Chondrocyte (in vitro differentiated cells): ENCODE measurements around the gene MCIDAS. TPM values are rescaled to one million over a fixed set of nuclear protein-coding genes. Genes with fewer than 3 reads are reported as not detected.

Source experiments
- DNase-seq: peaks from one replicate; pipeline ENCODE4 v3.0.0; 2021; ENCODE audit warnings: mixed read lengths, low spot score
- H3K27ac Mint-ChIP-seq: one replicate; pipeline ENCODE4 v1.8.0; 2021; ENCODE audit warnings: mild to moderate bottlenecking, moderate library complexity, mixed read lengths; ENCODE audit not compliant: unreplicated experiment
- H3K27me3 Mint-ChIP-seq: 2 replicates; pipeline ENCODE4 v1.8.0; 2021; ENCODE audit warnings: low read depth, mixed read lengths
- H3K36me3 Mint-ChIP-seq: 2 replicates; pipeline ENCODE4 v1.8.0; 2021; ENCODE audit warnings: low read depth, mixed read lengths
- H3K4me1 Mint-ChIP-seq: 2 replicates; pipeline ENCODE4 v1.8.0; 2021; ENCODE audit warnings: low read depth, mild to moderate bottlenecking, mixed read lengths
- H3K4me3 Mint-ChIP-seq: one replicate; pipeline ENCODE4 v1.8.0; 2021; ENCODE audit warnings: mild to moderate bottlenecking, moderate library complexity, mixed read lengths; ENCODE audit not compliant: unreplicated experiment
- H3K9me3 Mint-ChIP-seq: 2 replicates; pipeline ENCODE4 v1.8.0; 2021; ENCODE audit warnings: low read depth, mixed read lengths
- total RNA-seq: library from RNA; stranded (reverse); gene quantifications from 3 replicates; pipeline ENCODE4 v1.2.1, GENCODE V29; 2021
- TF ChIP-seq, protein P1 (sequence below): fragments of 200-600 bp; sonication (generic); IDR thresholded peaks from 2 replicates; pipeline ENCODE4 v1.5.0; 2021; ENCODE audit warnings: antibody characterized with exemption, mild to moderate bottlenecking, moderate library complexity

MCIDAS gene
- total RNA-seq, 1 donor from 2014 or later = 0.15 TPM

- Mint-ChIP-seq H3K36me3 (no peaks in the 10 kb centered on the region), H3K9me3 (no peaks in the 10 kb centered on the region), H3K4me1 (peaks cover 28% of the 10 kb centered on the region), H3K4me3 (peak overlapping the region; percentile 65), H3K27ac (no peak overlapping the region), H3K27me3 (peaks cover 76% of the 10 kb centered on the region)
- TF ChIP-seq, protein P1, sequence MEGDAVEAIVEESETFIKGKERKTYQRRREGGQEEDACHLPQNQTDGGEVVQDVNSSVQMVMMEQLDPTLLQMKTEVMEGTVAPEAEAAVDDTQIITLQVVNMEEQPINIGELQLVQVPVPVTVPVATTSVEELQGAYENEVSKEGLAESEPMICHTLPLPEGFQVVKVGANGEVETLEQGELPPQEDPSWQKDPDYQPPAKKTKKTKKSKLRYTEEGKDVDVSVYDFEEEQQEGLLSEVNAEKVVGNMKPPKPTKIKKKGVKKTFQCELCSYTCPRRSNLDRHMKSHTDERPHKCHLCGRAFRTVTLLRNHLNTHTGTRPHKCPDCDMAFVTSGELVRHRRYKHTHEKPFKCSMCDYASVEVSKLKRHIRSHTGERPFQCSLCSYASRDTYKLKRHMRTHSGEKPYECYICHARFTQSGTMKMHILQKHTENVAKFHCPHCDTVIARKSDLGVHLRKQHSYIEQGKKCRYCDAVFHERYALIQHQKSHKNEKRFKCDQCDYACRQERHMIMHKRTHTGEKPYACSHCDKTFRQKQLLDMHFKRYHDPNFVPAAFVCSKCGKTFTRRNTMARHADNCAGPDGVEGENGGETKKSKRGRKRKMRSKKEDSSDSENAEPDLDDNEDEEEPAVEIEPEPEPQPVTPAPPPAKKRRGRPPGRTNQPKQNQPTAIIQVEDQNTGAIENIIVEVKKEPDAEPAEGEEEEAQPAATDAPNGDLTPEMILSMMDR = no peak
- no peak for DNase-seq
These were observed 50.0 kb downstream of the MCIDAS start for GRCh38 chr5:55177078-55177477.

DNA sequence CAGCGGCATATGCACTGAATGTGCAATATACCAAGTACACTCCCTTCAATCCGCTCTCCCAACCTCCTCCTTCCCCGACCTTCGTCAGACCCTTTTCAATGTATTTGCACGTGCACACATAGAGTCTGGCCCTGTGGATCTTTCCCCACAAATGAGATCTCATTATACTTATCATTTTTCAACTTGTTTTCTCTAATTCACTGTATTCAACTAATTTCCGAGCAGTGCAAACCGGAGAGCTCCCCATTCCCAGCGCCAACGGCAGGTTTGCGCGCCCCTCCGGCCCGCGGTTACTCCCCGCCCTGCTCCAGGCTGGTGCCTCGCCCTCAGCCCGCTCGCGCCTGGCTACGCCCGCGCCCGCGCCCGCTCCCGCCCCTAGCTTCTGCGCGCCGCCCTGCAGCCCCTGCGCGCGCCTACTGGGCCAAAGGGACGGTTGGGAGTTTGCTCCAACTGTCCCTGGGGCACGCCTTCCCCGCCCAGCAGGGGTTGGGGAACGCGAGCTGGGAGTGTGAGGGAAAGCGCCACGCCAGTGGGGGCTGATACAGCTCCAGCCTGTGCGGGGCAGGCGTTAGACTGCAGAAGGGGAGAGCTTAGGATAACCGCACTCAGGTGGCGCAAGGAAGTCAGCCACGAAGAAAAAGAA, 50.8 kb downstream of the MCIDAS start:
- H3K36me3 Mint-ChIP-seq = no peaks in the 10 kb centered on the region
- DNase-seq = no peak

GRCh38 chr5:55175781-55176175, 51.3 kb downstream of the MCIDAS start:
- TF ChIP-seq, protein P1 = no peak
- H3K4me3 Mint-ChIP-seq = peak overlapping the region; percentile 65
- DNase-seq = no peak
- no peaks in the 10 kb centered on the region for H3K36me3 Mint-ChIP-seq
- H3K9me3 Mint-ChIP-seq = no peaks in the 10 kb centered on the region
- no peak overlapping the region for H3K27ac Mint-ChIP-seq
- peaks cover 29% of the 10 kb centered on the region for H3K4me1 Mint-ChIP-seq
- peaks cover 63% of the 10 kb centered on the region for H3K27me3 Mint-ChIP-seq

More for the DNA sequence above, 50.8 kb downstream of the MCIDAS start:
- H3K4me1 Mint-ChIP-seq = peaks cover 29% of the 10 kb centered on the region
- peaks cover 68% of the 10 kb centered on the region for H3K27me3 Mint-ChIP-seq
- TF ChIP-seq, protein P1 = peak; percentile 37
- H3K9me3 Mint-ChIP-seq = no peaks in the 10 kb centered on the region
- no peak overlapping the region for H3K27ac Mint-ChIP-seq
- H3K4me3 Mint-ChIP-seq = peak overlapping the region; percentile 65

DNA sequence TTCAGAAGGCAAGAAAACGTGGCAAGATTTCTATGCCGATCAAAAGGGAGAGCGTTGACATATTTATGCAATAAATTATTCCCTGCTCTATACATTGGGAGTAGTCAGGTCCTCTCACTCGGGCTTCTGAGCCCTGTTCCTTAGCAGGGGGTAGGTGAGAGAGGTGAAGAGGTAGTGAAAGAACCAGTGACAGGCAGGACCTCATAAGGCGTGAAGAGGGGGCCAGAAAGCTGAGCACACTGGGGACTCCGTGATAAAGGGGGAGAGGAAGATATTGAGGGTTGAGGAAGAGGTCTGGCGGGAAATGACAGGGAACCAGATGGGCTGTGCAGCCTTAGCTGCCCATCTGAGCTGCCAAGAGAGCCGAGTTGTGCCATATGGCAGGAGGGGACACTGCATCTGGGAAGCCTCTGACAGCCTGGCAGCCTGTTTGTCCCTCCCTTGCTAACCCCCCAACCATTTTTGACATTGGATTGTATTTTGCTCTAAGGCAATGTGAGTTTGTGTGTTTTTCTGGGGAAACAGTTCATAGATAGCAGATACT, 53.4 kb downstream of the MCIDAS start:
- peak overlapping the region; percentile 75 for H3K4me3 Mint-ChIP-seq
- H3K27ac Mint-ChIP-seq = peak overlapping the region; percentile 76
- H3K27me3 Mint-ChIP-seq = peaks cover 46% of the 10 kb centered on the region
- H3K9me3 Mint-ChIP-seq = no peaks in the 10 kb centered on the region
- DNase-seq = no peak
- TF ChIP-seq, protein P1 = no peak
- H3K4me1 Mint-ChIP-seq = peaks cover 33% of the 10 kb centered on the region
- no peaks in the 10 kb centered on the region for H3K36me3 Mint-ChIP-seq

DNA sequence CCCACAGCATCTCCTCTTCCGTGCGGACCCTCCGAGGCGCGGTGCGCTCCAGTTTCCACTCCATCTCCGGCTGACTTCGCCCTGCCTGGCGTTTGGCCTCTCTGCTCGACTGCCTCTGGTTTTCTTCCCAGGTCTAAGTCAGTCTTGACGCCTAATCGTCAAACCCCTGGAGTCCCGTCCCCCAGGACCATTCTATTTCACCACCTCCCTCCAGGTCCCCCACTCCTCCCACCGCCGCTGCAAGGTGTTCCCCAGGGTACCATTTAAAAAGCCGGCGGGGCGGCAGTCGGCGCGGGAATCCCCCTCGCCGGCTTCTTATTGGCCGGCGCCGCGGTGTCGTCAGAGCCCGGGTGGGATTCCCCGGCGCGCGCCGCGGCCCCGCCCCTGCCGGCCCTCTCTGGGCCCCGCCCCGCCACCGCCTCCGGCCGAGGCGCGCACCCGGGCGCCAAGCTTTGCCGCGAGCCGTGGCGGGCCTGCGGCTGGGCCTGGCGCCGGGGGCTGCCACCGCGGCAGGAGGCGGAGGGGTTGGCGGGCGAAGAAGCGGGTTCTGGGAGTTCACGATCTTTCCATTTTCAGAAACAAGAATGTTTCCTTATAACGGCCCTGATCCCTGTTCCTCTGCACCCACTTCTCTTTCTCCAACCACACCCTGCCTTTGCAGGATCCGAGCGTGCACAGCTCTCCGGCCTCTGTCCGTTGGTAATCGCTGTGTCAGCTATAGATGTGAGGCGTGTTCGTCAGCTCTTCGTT, 54.0 kb downstream of the MCIDAS start, which contains the start of gene CDC20B:
TSS of gene CDC20B (minus strand) at position 241 of the 750 bp plus-strand sequence. CDS start at position 64, 177 bp downstream.
- Mint-ChIP-seq H3K4me3 (peak within 1 kb of the TSS; percentile 83), H3K4me1 (peaks cover 37% of the 10 kb centered on the region), H3K27me3 (peaks cover 41% of the 10 kb centered on the region), H3K9me3 (no peaks in the 10 kb centered on the region), H3K27ac (peak within 1 kb of the TSS; percentile 76), H3K36me3 (no peaks in the 10 kb centered on the region)
- TF ChIP-seq, protein P1 = no peak
- no peak for DNase-seq
